Suprapubic skin (tissue), 4 donors: ENCODE results near the gene TRIM54.

Experiments
- POLR2A ChIP-seq, 2 donors: fragments of 450-650 bp; IDR thresholded peaks; one replicate each; pipeline ENCODE4 v1.6.1; 2017; ENCODE audit warnings: antibody characterized with exemption in 2 of 2, mild to moderate bottlenecking in 2 of 2, moderate library complexity in 2 of 2
- POLR2AphosphoS5 ChIP-seq, 3 donors: sonication (generic); formaldehyde crosslinking; IDR thresholded peaks; one replicate each; pipeline ENCODE4 v1.6.1; 2017; ENCODE audit warnings: antibody characterized with exemption in 3 of 3
- TF ChIP-seq, protein P1 (sequence below), 2 donors: fragments of 200-600 bp in 1 of 2; fragments of 450-650 bp in 1 of 2; sonication (generic) in 1 of 2; IDR thresholded peaks; one replicate each; pipeline ENCODE4 v1.5.1; 2016 to 2019; ENCODE audit warnings: antibody characterized with exemption in 2 of 2, mild to moderate bottlenecking in 1 of 2, moderate library complexity in 1 of 2

- no peak for TF ChIP-seq POLR2A (IDR thresholded peaks at IDR 0.05)
- TF ChIP-seq, protein P1, sequence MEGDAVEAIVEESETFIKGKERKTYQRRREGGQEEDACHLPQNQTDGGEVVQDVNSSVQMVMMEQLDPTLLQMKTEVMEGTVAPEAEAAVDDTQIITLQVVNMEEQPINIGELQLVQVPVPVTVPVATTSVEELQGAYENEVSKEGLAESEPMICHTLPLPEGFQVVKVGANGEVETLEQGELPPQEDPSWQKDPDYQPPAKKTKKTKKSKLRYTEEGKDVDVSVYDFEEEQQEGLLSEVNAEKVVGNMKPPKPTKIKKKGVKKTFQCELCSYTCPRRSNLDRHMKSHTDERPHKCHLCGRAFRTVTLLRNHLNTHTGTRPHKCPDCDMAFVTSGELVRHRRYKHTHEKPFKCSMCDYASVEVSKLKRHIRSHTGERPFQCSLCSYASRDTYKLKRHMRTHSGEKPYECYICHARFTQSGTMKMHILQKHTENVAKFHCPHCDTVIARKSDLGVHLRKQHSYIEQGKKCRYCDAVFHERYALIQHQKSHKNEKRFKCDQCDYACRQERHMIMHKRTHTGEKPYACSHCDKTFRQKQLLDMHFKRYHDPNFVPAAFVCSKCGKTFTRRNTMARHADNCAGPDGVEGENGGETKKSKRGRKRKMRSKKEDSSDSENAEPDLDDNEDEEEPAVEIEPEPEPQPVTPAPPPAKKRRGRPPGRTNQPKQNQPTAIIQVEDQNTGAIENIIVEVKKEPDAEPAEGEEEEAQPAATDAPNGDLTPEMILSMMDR (IDR thresholded peaks at IDR 0.05), result no peak
- no peak for TF ChIP-seq POLR2AphosphoS5 (IDR thresholded peaks at IDR 0.05)
These were observed 3.3 kb downstream of the TRIM54 start for GRCh38 chr2:27285481-27285880.
